Epidermal melanocyte (primary cell): ENCODE data around the gene FANCC.
A peak's percentile ranks its signal among the peaks of the same experiment; 100 is the strongest.

Source experiments
- DNase-seq: peaks from one replicate; pipeline ENCODE4 v3.0.0; 2011; ENCODE audit warnings: low spot score; ENCODE audit not compliant: insufficient read length

The FANCC gene

GRCh38 chr9:95088421-95089161, 228.9 kb downstream of the FANCC start:
- no peak for DNase-seq

- DNase-seq: no peak
Observed at GRCh38 chr9:95087659-95088242, 229.8 kb downstream of the FANCC start.

GRCh38 chr9:95086564-95086955, 230.9 kb downstream of the FANCC start:
- peak; percentile 81 for DNase-seq

- no peak for DNase-seq
Observed at GRCh38 chr9:95085861-95086563, 231.5 kb downstream of the FANCC start.

GRCh38 chr9:95085036-95085770, 232.3 kb downstream of the FANCC start:
- no peak for DNase-seq

GRCh38 chr9:95084254-95084934, 233.1 kb downstream of the FANCC start:
- DNase-seq: no peak

- DNase-seq: no peak
Observed at GRCh38 chr9:95083086-95083768, 234.3 kb downstream of the FANCC start.

GRCh38 chr9:95082401-95083084, 235.0 kb downstream of the FANCC start:
- no peak for DNase-seq

GRCh38 chr9:95081998-95082397, 235.5 kb downstream of the FANCC start:
- DNase-seq: no peak

GRCh38 chr9:95080961-95081647, 236.4 kb downstream of the FANCC start:
- peak; percentile 57 for DNase-seq

- no peak for DNase-seq
Observed at GRCh38 chr9:95079461-95079860, 238.0 kb downstream of the FANCC start.

GRCh38 chr9:95078939-95079338, 238.6 kb downstream of the FANCC start:
- no peak for DNase-seq

GRCh38 chr9:95078511-95078910, 239.0 kb downstream of the FANCC start:
- DNase-seq: no peak

- no peak for DNase-seq
Observed at GRCh38 chr9:95077766-95078370, 239.6 kb downstream of the FANCC start.

GRCh38 chr9:95077053-95077765, 240.3 kb downstream of the FANCC start:
- DNase-seq: no peak

GRCh38 chr9:95076696-95077052, 240.8 kb downstream of the FANCC start:
- no peak for DNase-seq

- DNase-seq: no peak
Observed at GRCh38 chr9:95075700-95076099, 241.8 kb downstream of the FANCC start.

GRCh38 chr9:95074632-95075031, 242.9 kb downstream of the FANCC start:
- no peak for DNase-seq

- DNase-seq: no peak
Observed at GRCh38 chr9:95073918-95074317, 243.6 kb downstream of the FANCC start.
